Epidermal melanocyte (primary cell): ENCODE data around the gene YOD1.

ENCODE experiments used
- DNase-seq: peaks from one replicate; pipeline ENCODE4 v3.0.0; 2011; ENCODE audit warnings: low spot score; ENCODE audit not compliant: insufficient read length

Gene YOD1

GRCh38 chr1:207051191-207051943 is at the start of gene YOD1:
Gene YOD1 (minus strand): TSS chr1:207051208. CDS start chr1:207051030, 178 bp downstream.
- no peak for DNase-seq

GRCh38 chr1:207097871-207098324 is 46.9 kb upstream of the YOD1 start:
- DNase-seq = no peak

- DNase-seq = no peak
Measured at GRCh38 chr1:207093944-207094343, 42.9 kb upstream of the YOD1 start.

- no peak for DNase-seq
Measured at GRCh38 chr1:207091200-207091908, 40.3 kb upstream of the YOD1 start.

- DNase-seq = no peak
Measured at GRCh38 chr1:207089627-207090355, 38.8 kb upstream of the YOD1 start.

- DNase-seq = no peak
Measured at GRCh38 chr1:207088701-207089626, 38.0 kb upstream of the YOD1 start, which contains the start of gene C4BPB. Gene C4BPB (plus strand): TSS chr1:207088860. CDS start chr1:207089532, 672 bp downstream.

- DNase-seq = no peak
Measured at GRCh38 chr1:207088161-207088560, 37.2 kb upstream of the YOD1 start.

GRCh38 chr1:207085887-207086286 is 34.9 kb upstream of the YOD1 start:
- DNase-seq = no peak

- peak; percentile 43 for DNase-seq
Measured at GRCh38 chr1:207084701-207085180, 33.7 kb upstream of the YOD1 start.

- no peak for DNase-seq
Measured at GRCh38 chr1:207084232-207084631, 33.2 kb upstream of the YOD1 start.

GRCh38 chr1:207081806-207082205 is 30.8 kb upstream of the YOD1 start:
- no peak for DNase-seq

- no peak for DNase-seq
Measured at GRCh38 chr1:207081088-207081487, 30.1 kb upstream of the YOD1 start.

GRCh38 chr1:207079706-207080241 is 28.8 kb upstream of the YOD1 start:
- DNase-seq = no peak

- DNase-seq = no peak
Measured at GRCh38 chr1:207078578-207079132, 27.6 kb upstream of the YOD1 start.

GRCh38 chr1:207077470-207078377 is 26.7 kb upstream of the YOD1 start:
- DNase-seq = peak; percentile 72

- DNase-seq = no peak
Measured at GRCh38 chr1:207077012-207077411, 26.0 kb upstream of the YOD1 start.

- DNase-seq = no peak
Measured at GRCh38 chr1:207076181-207076955, 25.4 kb upstream of the YOD1 start.
